Upper lobe of left lung (tissue), 4 donors: ENCODE results near the gene MRTFB.

Experiments
- CTCF ChIP-seq, 6 experiments: fragments of 450-650 bp in 4 of 6; fragments of 200-600 bp in 2 of 6; sonication (generic) in 2 of 6; IDR thresholded peaks; one replicate each; pipeline ENCODE4 v1.5.1; 2016 to 2019; ENCODE audit warnings: antibody characterized with exemption in 6 of 6
- EP300 ChIP-seq, 4 donors: sonication (generic); formaldehyde crosslinking; IDR thresholded peaks; one replicate each; pipeline ENCODE4 v1.5.1; 2017; ENCODE audit warnings: antibody characterized with exemption in 4 of 4, control low read depth in 2 of 4
- POLR2A ChIP-seq, 4 donors: fragments of 450-650 bp; IDR thresholded peaks; one replicate each; pipeline ENCODE4 v1.5.1; 2016 to 2017; ENCODE audit warnings: antibody characterized with exemption in 4 of 4, mild to moderate bottlenecking in 2 of 4

GRCh38 chr16:14148569-14148968, 77.5 kb downstream of the MRTFB start:
- TF ChIP-seq CTCF (IDR thresholded peaks at IDR 0.05) (no peak), POLR2A (IDR thresholded peaks at IDR 0.05) (no peak), EP300 (IDR thresholded peaks at IDR 0.05) (no peak)
